H1 (cell line): ENCODE measurements around the gene RELCH. TPM values are rescaled to one million over a fixed set of nuclear protein-coding genes. Genes with fewer than 3 reads are reported as not detected.

Source experiments
- CEBPB ChIP-seq: IDR thresholded peaks from 2 replicates; pipeline ENCODE4 v1.6.1; 2012; ENCODE audit warnings: low read depth, low read length
- CHD7 ChIP-seq: fragments of 300-600 bp; sonication (generic); IDR thresholded peaks from 2 replicates; pipeline ENCODE4 v1.7.1; 2012; ENCODE audit warnings: low read length, moderate library complexity, mild to moderate bottlenecking, inconsistent platforms; ENCODE audit not compliant: insufficient replicate concordance
- EP300 ChIP-seq, 2 experiments: IDR thresholded peaks; 1 replicate in 1 of 2; 2 replicates in 1 of 2; pipeline ENCODE4 v1.6.1; 2011 to 2012; ENCODE audit warnings: low read depth in 2 of 2, low read length in 2 of 2, mild to moderate bottlenecking in 2 of 2, borderline replicate concordance in 1 of 2, inconsistent platforms in 1 of 2, moderate library complexity in 1 of 2
- HDAC2 ChIP-seq, 2 experiments: fragments of 300-600 bp in 1 of 2; sonication (generic) in 1 of 2; IDR thresholded peaks; 2 replicates each; pipeline ENCODE4 v1.6.1; 2011 to 2012; ENCODE audit warnings: low read depth in 2 of 2, low read length in 2 of 2, mild to moderate bottlenecking in 2 of 2, moderate library complexity in 2 of 2, borderline replicate concordance in 1 of 2, inconsistent platforms in 1 of 2
- MAFK ChIP-seq: IDR thresholded peaks from 2 replicates; pipeline ENCODE4 v1.6.1; 2012; ENCODE audit warnings: low read depth, mild to moderate bottlenecking, improper control_type of control experiment, low read length
- polyA plus RNA-seq, 7 experiments: library from polyadenylated mRNA; depleted of rRNA in 3 of 7; stranded (reverse) in 5 of 7; unstranded in 2 of 7; fragments of >200 nt in 5 of 7; fragments of 200-250 nt in 2 of 7; gene quantifications; 1 replicate in 5 of 7; 2 replicates in 1 of 7; 4 replicates in 1 of 7; pipeline versions ENCODE4 v1.2.1 to v1.2.3, GENCODE V29; 2011 to 2013; ENCODE audit warnings: missing spikeins in 2 of 7, mixed read lengths in 2 of 7
- total RNA-seq: library from RNA; stranded (reverse); fragmentation: NEBNext Ultra II Directional; extraction: Animal tissue kit (Norgen Biotek cat#: 25700); gene quantifications from 2 replicates; pipeline ENCODE4 v1.2.1, GENCODE V29; 2021

RELCH gene
- total and polyA plus RNA-seq, 2 of the 8 experiments (the other 6 are each of a cell fraction or from before 2014, with no cell fraction given) = 7.3 to 26.9 TPM

- TF ChIP-seq CHD7 = no peak
- no peak for TF ChIP-seq HDAC2 (IDR thresholded peaks at IDR 0.05; ENCODE audit: borderline replicate concordance in 1 of 2, low read depth in 2 of 2, low read length in 2 of 2)
- TF ChIP-seq EP300 (IDR thresholded peaks at IDR 0.05; ENCODE audit: borderline replicate concordance in 1 of 2, low read depth in 2 of 2, low read length in 2 of 2) = no peak
- TF ChIP-seq MAFK = no peak
- no peak for TF ChIP-seq CEBPB
Measured at GRCh38 chr18:62345909-62346308, 158.9 kb downstream of the RELCH start (continued).
